GM12891 (cell line): Measurements from ENCODE around the gene PYROXD2. TPM values are rescaled to one million over a fixed set of nuclear protein-coding genes. Genes with fewer than 3 reads are reported as not detected.

Experiments used
- DNase-seq: peaks from one replicate; pipeline ENCODE4 v3.0.0; 2011; ENCODE audit warnings: low spot score; ENCODE audit not compliant: insufficient read length
- FAIRE-seq: peaks from 2 replicates; lab custom pipeline; 2011; peaks lifted over from hg19 to GRCh38; lab: Jason Lieb, UNC
- PAX5 ChIP-seq: IDR thresholded peaks from 2 replicates; pipeline ENCODE4 v1.6.1; 2011; ENCODE audit warnings: low read length, moderate library complexity, mild to moderate bottlenecking; ENCODE audit not compliant: insufficient read depth, severe bottlenecking
- POLR2A ChIP-seq: IDR thresholded peaks from 2 replicates; pipeline ENCODE4 v1.6.1; 2011; ENCODE audit warnings: low read depth, low read length, control low read depth
- POLR2AphosphoS5 ChIP-seq: IDR thresholded peaks from 2 replicates; pipeline ENCODE4 v1.6.1; 2011; ENCODE audit warnings: low read depth, low read length, control low read depth
- POU2F2 ChIP-seq: IDR thresholded peaks from 2 replicates; pipeline ENCODE4 v1.6.1; 2011; ENCODE audit warnings: low read depth, mild to moderate bottlenecking, control low read depth, low read length, moderate library complexity
- SPI1 ChIP-seq: IDR thresholded peaks from 2 replicates; pipeline ENCODE4 v1.6.1; 2011; ENCODE audit warnings: low read depth, low read length, control low read depth
- TAF1 ChIP-seq: IDR thresholded peaks from 2 replicates; pipeline ENCODE4 v1.6.1; 2011; ENCODE audit warnings: low read depth, low read length, control low read depth
- polyA plus RNA-seq: library from polyadenylated mRNA; unstranded; fragments of >200 nt; gene quantifications from one replicate; pipeline ENCODE4 v1.2.1, GENCODE V29; 2012; ENCODE audit warnings: low read depth, missing spikeins, inconsistent platforms; ENCODE audit not compliant: missing spikeins

The PYROXD2 gene
- 4.9 TPM for polyA plus RNA-seq

GRCh38 chr10:98414932-98415730 is at the start of gene PYROXD2:
Gene PYROXD2 (minus strand): TSS chr10:98415182. CDS start chr10:98415135, 47 bp downstream.
- FAIRE-seq (peak; percentile 95), DNase-seq (peak; percentile 82)
- TF ChIP-seq TAF1 (no peak), SPI1 (peak; percentile 33; the same call in 1 of the 2 replicates), POLR2A (peak; percentile 74), PAX5 (no peak), POLR2AphosphoS5 (peak; percentile 73), POU2F2 (no peak)

DNA sequence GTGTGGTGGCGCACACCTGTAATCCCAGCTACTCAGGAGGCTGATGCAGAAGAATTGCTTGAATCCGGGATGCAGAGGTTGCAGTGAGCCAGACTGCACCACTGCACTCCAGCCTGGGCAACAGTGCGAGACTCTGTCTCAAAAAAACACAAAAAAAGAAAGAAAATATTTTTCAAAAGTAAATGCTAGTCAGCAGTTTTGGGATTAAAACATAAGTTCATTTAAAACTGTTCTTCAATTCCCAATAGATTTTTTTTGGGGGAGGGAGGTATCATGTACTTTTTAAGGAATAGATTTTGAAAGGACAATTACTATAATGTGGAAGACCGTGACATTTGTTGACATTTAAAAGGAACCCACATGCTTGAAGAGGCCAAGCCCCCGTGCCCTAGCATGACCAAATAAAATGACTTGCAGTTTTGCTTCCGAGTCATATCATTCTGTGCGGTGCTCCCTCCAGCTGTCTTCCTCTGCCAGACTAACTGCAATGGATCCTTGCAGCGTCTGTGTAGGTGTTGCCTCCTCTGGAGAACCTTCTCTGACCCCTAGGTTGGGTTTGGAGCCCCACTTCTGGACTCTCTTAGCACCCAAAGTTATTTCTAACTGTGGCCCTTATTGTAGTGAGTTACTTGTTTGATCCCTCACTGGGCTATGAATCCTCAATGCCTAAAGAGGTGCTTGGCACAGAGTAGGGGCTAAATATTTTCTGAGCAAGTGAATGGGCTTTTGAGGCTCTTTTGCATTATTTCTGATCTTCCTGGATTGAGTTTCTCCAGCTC is 49.2 kb upstream of the PYROXD2 start:
- FAIRE-seq (no peak), DNase-seq (no peak)
- no peak for TF ChIP-seq SPI1
- TF ChIP-seq POLR2AphosphoS5, result no peak
- TF ChIP-seq POLR2A, result no peak
- no peak for TF ChIP-seq TAF1
- no peak for TF ChIP-seq POU2F2
- TF ChIP-seq PAX5, result no peak

- no peak for TF ChIP-seq POLR2A
- TF ChIP-seq PAX5, result no peak
- DNase-seq (no peak), FAIRE-seq (no peak)
Observed at GRCh38 chr10:98463016-98463415, 48.0 kb upstream of the PYROXD2 start.

DNA sequence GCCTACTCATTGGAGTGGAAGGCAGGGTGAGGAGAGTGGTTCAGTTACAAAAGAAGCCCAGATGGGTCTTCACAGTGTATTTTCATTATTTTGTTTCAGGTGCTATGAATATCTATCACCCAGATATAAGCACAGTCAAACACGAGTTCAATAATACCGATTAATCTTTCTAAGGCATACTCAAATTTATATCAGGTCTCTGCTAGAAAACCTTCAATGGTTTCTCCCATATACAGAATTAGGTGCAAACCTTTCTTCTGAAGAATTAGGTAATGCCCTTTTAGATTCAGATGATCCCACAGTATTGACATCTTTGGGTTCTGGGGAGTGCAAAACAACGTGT is 46.5 kb upstream of the PYROXD2 start:
- DNase-seq (no peak), FAIRE-seq (no peak)
- TF ChIP-seq TAF1 (no peak), POLR2A (no peak), POU2F2 (no peak), PAX5 (no peak), SPI1 (no peak), POLR2AphosphoS5 (no peak)

- TF ChIP-seq POLR2AphosphoS5 (no peak), POLR2A (no peak), SPI1 (no peak), PAX5 (no peak), POU2F2 (no peak), TAF1 (no peak)
- DNase-seq (no peak), FAIRE-seq (no peak)
Observed at GRCh38 chr10:98460837-98461499, 46.0 kb upstream of the PYROXD2 start.

GRCh38 chr10:98458809-98459784 is 44.1 kb upstream of the PYROXD2 start:
- no peak for DNase-seq
- TF ChIP-seq SPI1, result no peak
- no peak for TF ChIP-seq POU2F2
- no peak for TF ChIP-seq POLR2A
- TF ChIP-seq POLR2AphosphoS5, result no peak
- no peak for TF ChIP-seq TAF1
- no peak for TF ChIP-seq PAX5
- no peak for FAIRE-seq

DNA sequence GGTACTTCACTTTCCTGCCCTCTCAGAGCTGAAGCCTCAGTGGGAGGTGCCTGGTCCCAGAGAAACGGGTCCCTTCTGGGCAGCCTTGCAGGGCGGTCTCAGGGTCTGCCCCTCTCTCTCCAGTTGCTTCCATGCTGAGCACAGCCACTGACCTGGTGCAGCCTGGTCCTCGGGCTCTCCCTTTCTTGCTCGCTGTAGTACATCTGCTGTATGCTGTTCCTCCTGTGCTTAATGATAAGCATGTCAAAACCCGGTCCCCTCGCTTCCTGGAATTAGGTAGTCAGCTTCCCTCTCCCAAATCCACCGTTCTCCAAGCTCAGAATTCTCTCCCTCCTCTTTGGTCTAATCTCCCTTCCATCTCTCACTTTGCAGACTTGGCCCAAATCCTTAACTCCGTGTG is 42.7 kb upstream of the PYROXD2 start:
- FAIRE-seq (no peak), DNase-seq (no peak)
- TF ChIP-seq POLR2AphosphoS5 (no peak), SPI1 (no peak), POU2F2 (no peak), TAF1 (no peak), PAX5 (no peak), POLR2A (no peak)

DNA sequence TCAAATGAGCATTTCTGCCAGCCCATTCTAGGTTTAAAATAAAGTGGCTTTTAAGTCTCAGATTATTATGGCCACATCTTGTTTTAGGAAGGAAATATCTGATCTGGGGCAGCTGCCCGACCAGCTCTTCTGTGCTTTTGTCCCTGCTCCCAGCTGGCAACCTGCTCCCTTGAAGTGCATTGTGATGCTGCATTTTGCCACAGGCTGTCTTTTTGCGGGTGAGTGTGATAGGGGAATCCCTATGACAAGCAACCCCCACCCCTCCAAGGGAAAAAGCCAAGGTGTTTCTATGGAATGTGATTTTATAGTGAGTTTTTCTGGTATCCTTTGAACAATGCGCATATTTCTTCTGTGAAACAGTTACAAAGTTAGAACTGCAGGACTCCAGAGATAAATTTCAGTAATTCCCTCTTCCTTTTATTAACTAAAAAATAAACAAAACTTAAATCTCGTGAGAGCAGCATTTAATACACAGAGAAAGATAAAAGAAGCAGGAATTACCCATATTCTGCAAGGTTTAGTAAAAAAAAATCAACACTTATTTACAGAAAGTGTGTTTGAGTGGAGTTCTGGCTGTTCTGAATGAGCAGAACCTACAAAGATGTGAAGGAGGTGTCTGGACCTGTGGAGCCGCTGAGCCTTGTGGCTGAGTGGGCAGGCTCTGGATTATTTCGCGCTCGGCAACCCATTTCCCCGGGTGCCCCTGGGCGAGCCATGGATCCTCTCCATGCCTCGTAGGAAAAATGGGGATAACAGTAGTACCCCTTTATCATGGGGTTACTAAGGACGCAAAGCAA is 41.9 kb upstream of the PYROXD2 start:
- TF ChIP-seq PAX5 (no peak), TAF1 (no peak), POLR2A (no peak), POU2F2 (no peak), SPI1 (no peak), POLR2AphosphoS5 (no peak)
- DNase-seq (no peak), FAIRE-seq (no peak)
